A549 (cell line): ENCODE measurements around the gene ACP3. TPM values are rescaled to one million over a fixed set of nuclear protein-coding genes. Genes with fewer than 3 reads are reported as not detected.

Source experiments
- ATAC-seq, 2 experiments: fragments of 200-7000 bp in 1 of 2; fragments of >200 bp in 1 of 2; cut with Nextera tagmentation in 1 of 2; cut with Tn5 transposase in 1 of 2; 3 replicates each; pipeline versions ENCODE4 v1.8.0 to v1.9.1; 2018 to 2020; ENCODE audit warnings: mild to moderate bottlenecking in 1 of 2, moderate library complexity in 1 of 2
- CTCF ChIA-PET: fragments of 300-600 bp; sonication (Branson Sonifier 250); formaldehyde crosslinking; extraction: SDS; loops from one replicate; lab custom pipeline; 2021; ENCODE audit warnings: antibody characterized with exemption, inconsistent platforms; lab: Yijun Ruan, JAX
- POLR2A ChIA-PET: fragments of 350-600 bp; formaldehyde crosslinking; extraction: SDS; loops from one replicate; lab custom pipeline; 2021; ENCODE audit warnings: antibody characterized with exemption, inconsistent platforms; lab: Yijun Ruan, JAX
- DNase-seq, 2 experiments: peaks; one replicate each; pipeline versions ENCODE4 v3.0.0 to v3.0.0-alpha.2; 2011 to 2016; ENCODE audit warnings: low read depth in 1 of 2, low spot score in 1 of 2
- FAIRE-seq: peaks from 2 replicates; lab custom pipeline; 2011; peaks lifted over from hg19 to GRCh38; lab: Jason Lieb, UNC
- H3K27ac ChIP-seq, 2 experiments: fragments of >200 bp; sonication (Bioruptor Twin); formaldehyde crosslinking; 3 replicates each; pipeline ENCODE4 v1.5.1; 2016 to 2017
- H3K4me1 ChIP-seq: fragments of >200 bp; sonication (Bioruptor Twin); formaldehyde crosslinking; 3 replicates; pipeline ENCODE4 v1.6.1; 2016
- H3K4me2 ChIP-seq: fragments of >200 bp; sonication (Bioruptor Twin); formaldehyde crosslinking; 3 replicates; pipeline ENCODE4 v1.6.1; 2016
- H3K4me3 ChIP-seq: fragments of >200 bp; sonication (Bioruptor Twin); formaldehyde crosslinking; 3 replicates; pipeline ENCODE4 v1.5.1; 2016
- H3K9me3 ChIP-seq: fragments of >200 bp; sonication (Bioruptor Twin); formaldehyde crosslinking; 3 replicates; pipeline ENCODE4 v1.6.1; 2016
- CBX2 ChIP-seq: fragments of 200-600 bp; sonication (generic); IDR thresholded peaks from 2 replicates; pipeline ENCODE4 v1.6.1; 2016; ENCODE audit warnings: low read depth, mild to moderate bottlenecking, borderline replicate concordance
- CEBPB ChIP-seq, 2 experiments: fragments of >200 bp in 1 of 2; sonication (Bioruptor Twin) in 1 of 2; formaldehyde crosslinking in 1 of 2; IDR thresholded peaks; 2 replicates each; pipeline ENCODE4 v1.6.1; 2012 to 2016
- CHD2 ChIP-seq: fragments of 150-350 bp; IDR thresholded peaks from 2 replicates; pipeline ENCODE4 v1.6.1; 2014; ENCODE audit warnings: low read length; ENCODE audit not compliant: partially characterized antibody
- ELK1 ChIP-seq: fragments of 150-350 bp; IDR thresholded peaks from 2 replicates; pipeline ENCODE4 v1.6.1; 2014; ENCODE audit warnings: low read depth, mild to moderate bottlenecking, low read length
- FOSB ChIP-seq: fragments of 250-450 bp; sonication (Bioruptor Pico); IDR thresholded peaks from 2 replicates; pipeline ENCODE4 v1.5.0; 2020; ENCODE audit warnings: mild to moderate bottlenecking, moderate library complexity
- FOSL2 ChIP-seq, 2 experiments: fragments of 450-650 bp in 1 of 2; fragments of >200 bp in 1 of 2; sonication (Bioruptor Twin) in 1 of 2; formaldehyde crosslinking; IDR thresholded peaks; 2 replicates each; pipeline versions ENCODE4 v1.5.0 to v1.6.1; 2016 to 2020; ENCODE audit warnings: mild to moderate bottlenecking in 1 of 2, moderate library complexity in 1 of 2
- FOXS1 ChIP-seq: fragments of 250-450 bp; sonication (Bioruptor Pico); IDR thresholded peaks from 2 replicates; pipeline ENCODE4 v1.5.0; 2020; ENCODE audit warnings: mild to moderate bottlenecking, moderate library complexity
- HDAC2 ChIP-seq: fragments of 200-600 bp; sonication (generic); IDR thresholded peaks from 2 replicates; pipeline ENCODE4 v1.6.1; 2016
- HEYL ChIP-seq: fragments of 250-450 bp; sonication (Bioruptor Pico); IDR thresholded peaks from 2 replicates; pipeline ENCODE4 v1.8.0; 2021; ENCODE audit warnings: mild to moderate bottlenecking, moderate library complexity
- KDM1A ChIP-seq: fragments of 200-600 bp; sonication (generic); IDR thresholded peaks from 2 replicates; pipeline ENCODE4 v1.6.1; 2016; ENCODE audit warnings: low read depth, mild to moderate bottlenecking
- PHF8 ChIP-seq: fragments of 200-600 bp; sonication (generic); IDR thresholded peaks from 2 replicates; pipeline ENCODE4 v1.6.1; 2016; ENCODE audit warnings: low read depth, mild to moderate bottlenecking, antibody characterized with exemption, moderate library complexity, borderline replicate concordance
- RAD21 ChIP-seq, 2 experiments: fragments of >200 bp in 1 of 2; sonication (Bioruptor Twin) in 1 of 2; formaldehyde crosslinking in 1 of 2; IDR thresholded peaks in 1 of 2; conservative IDR thresholded peaks in 1 of 2; 2 replicates in 1 of 2; 3 replicates in 1 of 2; pipeline ENCODE4 v1.6.1; 2012 to 2018; ENCODE audit warnings: inconsistent platforms in 1 of 2
- RCOR1 ChIP-seq: fragments of 150-350 bp; IDR thresholded peaks from 2 replicates; pipeline ENCODE4 v1.6.1; 2014; ENCODE audit warnings: antibody characterized with exemption, low read length, low read depth
- ZC3H11A ChIP-seq: fragments of 450-650 bp; IDR thresholded peaks from 2 replicates; pipeline ENCODE4 v1.6.1; 2014; ENCODE audit warnings: antibody characterized with exemption, mild to moderate bottlenecking
- ZNF302 ChIP-seq: fragments of 250-450 bp; sonication (Bioruptor Pico); IDR thresholded peaks from 2 replicates; pipeline ENCODE4 v1.9.0; 2021; ENCODE audit warnings: inconsistent platforms, mild to moderate bottlenecking, moderate library complexity
- ZSCAN20 ChIP-seq: fragments of 250-450 bp; sonication (Bioruptor Pico); IDR thresholded peaks from 2 replicates; pipeline ENCODE4 v1.8.0; 2022; ENCODE audit warnings: mild to moderate bottlenecking, moderate library complexity
- WGBS: methylation state at CpG from one replicate; pipeline ENCODE4 v1.1.6; 2017; ENCODE audit errors: missing lambda C conversion rate; 5-methylcytosine and 5-hydroxymethylcytosine counted together
- polyA plus RNA-seq, 4 experiments: library from polyadenylated mRNA; depleted of rRNA in 3 of 4; stranded (reverse); fragments of >200 nt; fragmentation: RNase III in 1 of 4; extraction: RNeasy Plus Mini Kit Qiagen cat#74134 plus additional on column Dnase treatment in 1 of 4; gene quantifications; 2 replicates in 3 of 4; 3 replicates in 1 of 4; pipeline ENCODE4 v1.2.3, GENCODE V29; 2011 to 2017
- TF ChIP-seq, protein P1 (sequence below): fragments of >200 bp; sonication (Bioruptor Twin); formaldehyde crosslinking; IDR thresholded peaks from 2 replicates; pipeline ENCODE4 v1.6.1; 2016
- TF ChIP-seq, protein P2 (sequence below): fragments of 250-450 bp; sonication (Bioruptor Pico); IDR thresholded peaks from 2 replicates; pipeline ENCODE4 v1.5.0; 2020; ENCODE audit warnings: low read depth, mild to moderate bottlenecking, moderate library complexity
- TF ChIP-seq, protein P3 (sequence below): IDR thresholded peaks from 2 replicates; pipeline ENCODE4 v1.6.1; 2012

ACP3 gene
- polyA plus RNA-seq, 2 of the 4 experiments (the other 2 are of a cell fraction) = 0.09 to 0.19 TPM

DNA sequence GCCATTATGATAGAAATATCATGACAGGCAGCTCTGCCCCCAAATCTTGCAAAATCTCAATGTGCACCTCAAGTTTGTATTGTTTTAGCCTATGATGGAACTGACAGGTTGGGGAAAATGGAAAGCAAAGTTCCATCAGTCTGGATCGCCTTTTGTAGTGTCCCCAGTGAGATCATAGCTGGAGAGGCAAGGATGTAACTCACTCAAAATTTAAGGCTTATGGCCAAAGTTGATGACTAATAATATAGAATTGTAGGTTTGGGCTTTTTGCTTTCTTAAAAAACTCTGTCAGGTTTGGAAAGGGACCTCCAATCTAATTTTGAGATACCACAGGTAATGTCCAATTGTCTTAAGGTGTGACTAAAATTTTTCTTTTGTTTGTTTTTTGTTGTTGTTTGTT, 1.4 kb upstream of the ACP3 start:
- DNase-seq (no peak), ATAC-seq (no peak), FAIRE-seq (no peak)
- no peak overlapping the region for H3K4me2 ChIP-seq
- TF ChIP-seq HDAC2 (no peak), HEYL (CRISPR knock-in tag) (no peak)
- POLR2A ChIA-PET = no interaction called here
- peaks cover 17% of the 10 kb centered on the region; the same call in 2 of the 3 replicates for H3K4me1 ChIP-seq
- CTCF ChIA-PET = no interaction called here
- no peak overlapping the region for H3K4me3 ChIP-seq
- no peaks in the 10 kb centered on the region for H3K9me3 ChIP-seq
- WGBS = 100% methylated on average over 1 of the region's 1 CpG
- H3K27ac ChIP-seq = no peak overlapping the region

GRCh38 chr3:132318451-132318850, 1.2 kb downstream of the ACP3 start:
- DNase-seq (no peak), ATAC-seq (no peak), FAIRE-seq (no peak)
- H3K9me3 ChIP-seq = no peaks in the 10 kb centered on the region
- H3K27ac ChIP-seq = no peak overlapping the region
- no peak overlapping the region for H3K4me3 ChIP-seq
- CTCF ChIA-PET = no interaction called here
- TF ChIP-seq, protein P1, sequence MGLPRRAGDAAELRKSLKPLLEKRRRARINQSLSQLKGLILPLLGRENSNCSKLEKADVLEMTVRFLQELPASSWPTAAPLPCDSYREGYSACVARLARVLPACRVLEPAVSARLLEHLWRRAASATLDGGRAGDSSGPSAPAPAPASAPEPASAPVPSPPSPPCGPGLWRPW = no peak
- TF ChIP-seq FOXS1 (CRISPR knock-in tag) (no peak), ZNF302 (no peak), PHF8 (no peak), FOSB (CRISPR knock-in tag) (no peak), ZSCAN20 (no peak), CBX2 (no peak), RCOR1 (no peak), CEBPB (IDR thresholded peaks at IDR 0.05) (no peak), CHD2 (no peak), ELK1 (no peak), ZC3H11A (no peak), KDM1A (no peak)
- H3K4me1 ChIP-seq = peaks cover 17% of the 10 kb centered on the region; the same call in 2 of the 3 replicates
- peak overlapping the region; percentile 45; the same call in 2 of the 3 replicates for H3K4me2 ChIP-seq
- POLR2A ChIA-PET = no interaction called here
- WGBS = 54% methylated on average over 1 of the region's 1 CpG

DNA sequence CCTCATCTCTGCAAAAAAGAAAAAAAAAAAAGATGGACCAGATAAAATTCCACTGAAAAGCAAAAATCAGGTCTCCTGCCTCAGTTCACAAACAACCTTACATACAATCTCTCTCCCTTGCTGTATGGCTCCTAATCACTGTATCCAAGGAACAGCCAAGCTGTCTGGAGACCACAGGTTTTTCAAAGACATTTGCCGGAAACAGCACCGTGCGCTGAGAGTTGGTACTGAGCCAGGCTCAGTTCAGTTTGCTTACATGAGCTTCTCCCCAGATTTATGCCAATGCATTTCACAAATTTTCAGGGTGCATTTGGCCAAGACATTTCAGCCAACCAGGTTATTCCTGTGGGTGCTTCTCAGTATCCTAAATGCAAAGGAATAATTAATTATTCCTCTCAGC, 4.1 kb downstream of the ACP3 start:
- POLR2A ChIA-PET = no interaction called here
- H3K27ac ChIP-seq = no peak overlapping the region
- ATAC-seq = no peak
- H3K4me1 ChIP-seq = peaks cover 17% of the 10 kb centered on the region; the same call in 2 of the 3 replicates
- FAIRE-seq = no peak
- DNase-seq = no peak
- 89% methylated on average over 3 of the region's 3 CpGs for WGBS
- H3K4me2 ChIP-seq = no peak overlapping the region
- no peak overlapping the region for H3K4me3 ChIP-seq
- no peaks in the 10 kb centered on the region for H3K9me3 ChIP-seq
- TF ChIP-seq, protein P2, sequence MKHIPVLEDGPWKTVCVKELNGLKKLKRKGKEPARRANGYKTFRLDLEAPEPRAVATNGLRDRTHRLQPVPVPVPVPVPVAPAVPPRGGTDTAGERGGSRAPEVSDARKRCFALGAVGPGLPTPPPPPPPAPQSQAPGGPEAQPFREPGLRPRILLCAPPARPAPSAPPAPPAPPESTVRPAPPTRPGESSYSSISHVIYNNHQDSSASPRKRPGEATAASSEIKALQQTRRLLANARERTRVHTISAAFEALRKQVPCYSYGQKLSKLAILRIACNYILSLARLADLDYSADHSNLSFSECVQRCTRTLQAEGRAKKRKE (CRISPR knock-in tag) = no peak
- CTCF ChIA-PET = interaction anchor here (1.3 kb wide), 1 partner anchor 22 kb away, joined by 6 read pairs; no protein-coding TSS in a partner anchor

- WGBS = 81% methylated on average over 4 of the region's 4 CpGs
These were observed 7.9 kb downstream of the ACP3 start for GRCh38 chr3:132325103-132325606.

More at GRCh38 chr3:132325103-132325606, 7.9 kb downstream of the ACP3 start:
- FAIRE-seq = no peak
- no peak overlapping the region for H3K27ac ChIP-seq
- no peak for DNase-seq
- no peak for ATAC-seq
- no peaks in the 10 kb centered on the region for H3K9me3 ChIP-seq
- POLR2A ChIA-PET = no interaction called here
- no peaks in the 10 kb centered on the region for H3K4me1 ChIP-seq
- no peak overlapping the region for H3K4me2 ChIP-seq
- TF ChIP-seq CBX2 (no peak), FOSL2 (IDR thresholded peaks at IDR 0.05) (no peak), FOSL2 (CRISPR knock-in tag; IDR thresholded peaks at IDR 0.05) (no peak), RAD21 (conservative IDR thresholded peaks at IDR 0.05 in 1 of 2, IDR thresholded peaks at IDR 0.05 in 1 of 2) (no peak)
- TF ChIP-seq, protein P3, sequence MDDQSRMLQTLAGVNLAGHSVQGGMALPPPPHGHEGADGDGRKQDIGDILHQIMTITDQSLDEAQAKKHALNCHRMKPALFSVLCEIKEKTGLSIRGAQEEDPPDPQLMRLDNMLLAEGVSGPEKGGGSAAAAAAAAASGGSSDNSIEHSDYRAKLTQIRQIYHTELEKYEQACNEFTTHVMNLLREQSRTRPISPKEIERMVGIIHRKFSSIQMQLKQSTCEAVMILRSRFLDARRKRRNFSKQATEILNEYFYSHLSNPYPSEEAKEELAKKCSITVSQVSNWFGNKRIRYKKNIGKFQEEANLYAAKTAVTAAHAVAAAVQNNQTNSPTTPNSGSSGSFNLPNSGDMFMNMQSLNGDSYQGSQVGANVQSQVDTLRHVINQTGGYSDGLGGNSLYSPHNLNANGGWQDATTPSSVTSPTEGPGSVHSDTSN = no peak
- H3K4me3 ChIP-seq = no peak overlapping the region
- CTCF ChIA-PET = interaction anchor here (0.8 to 4.2 kb wide), 3 partner anchors 10 to 74 kb away, joined by 3 to 21 read pairs (median 4); no protein-coding TSS in a partner anchor
